ENCODE results near the gene CLDN7.
A peak's percentile ranks its signal among the peaks of the same experiment; 100 is the strongest.

Gene CLDN7, protein sequence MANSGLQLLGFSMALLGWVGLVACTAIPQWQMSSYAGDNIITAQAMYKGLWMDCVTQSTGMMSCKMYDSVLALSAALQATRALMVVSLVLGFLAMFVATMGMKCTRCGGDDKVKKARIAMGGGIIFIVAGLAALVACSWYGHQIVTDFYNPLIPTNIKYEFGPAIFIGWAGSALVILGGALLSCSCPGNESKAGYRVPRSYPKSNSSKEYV

DNA sequence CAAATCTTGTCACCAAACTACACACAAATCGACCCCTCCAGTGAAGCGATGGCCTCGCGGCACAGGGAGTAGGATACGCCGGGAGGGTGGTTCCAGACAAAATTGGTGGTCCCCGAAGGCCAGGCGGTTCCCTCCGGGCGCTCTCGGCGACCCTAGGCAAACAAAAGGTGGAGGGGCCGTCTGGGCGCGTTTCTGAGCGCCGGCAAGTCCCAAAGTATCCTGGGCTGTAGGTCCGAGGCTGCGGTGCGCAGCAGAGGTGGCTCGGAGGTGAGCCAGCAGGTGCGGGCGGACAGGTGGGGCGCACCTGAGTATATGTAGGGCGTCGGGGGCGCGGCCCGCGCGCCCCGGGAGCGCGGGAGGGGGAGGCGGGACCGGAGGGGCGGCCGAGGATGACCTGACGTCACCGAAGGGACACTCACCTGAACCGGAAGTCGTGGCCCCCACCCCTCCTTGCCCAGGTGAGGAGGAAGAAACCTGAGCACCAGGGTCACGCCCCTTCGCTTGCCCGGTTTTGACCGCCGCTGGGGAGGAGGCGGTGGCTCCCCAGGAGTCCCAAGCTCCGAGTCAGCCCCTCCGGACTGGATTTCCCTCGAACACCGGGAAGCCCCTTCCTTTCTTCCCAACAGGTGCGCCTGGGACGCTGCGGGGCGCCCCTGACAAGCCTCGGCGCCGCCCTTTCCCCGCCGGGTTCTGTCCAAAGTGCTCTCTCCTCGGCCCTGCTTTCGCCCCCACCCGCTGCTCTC is at the start of gene CLDN7:
TSS of gene CLDN7 (minus strand) at position 287 of the 743 bp plus-strand sequence. CDS start 435 bp downstream, outside the sequence.
- DNase-seq = no peak

- no peak for DNase-seq
These were observed 48.9 kb upstream of the CLDN7 start for GRCh38 chr17:7311110-7311705.

DNA sequence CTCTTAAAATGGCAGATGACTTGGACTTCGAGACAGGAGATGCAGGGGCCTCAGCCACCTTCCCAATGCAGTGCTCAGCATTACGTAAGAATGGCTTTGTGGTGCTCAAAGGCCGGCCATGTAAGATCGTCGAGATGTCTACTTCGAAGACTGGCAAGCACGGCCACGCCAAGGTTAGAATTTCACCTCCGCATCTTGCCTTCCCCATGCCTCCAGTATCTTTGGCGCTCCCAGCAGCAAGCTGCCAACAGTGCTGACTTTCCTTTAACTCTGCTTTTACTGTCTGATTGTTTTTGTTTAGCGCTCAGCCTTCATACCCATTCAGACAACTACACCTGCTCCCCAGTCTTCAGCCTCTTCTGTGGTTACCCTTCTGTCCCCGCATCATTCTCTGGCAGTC is 47.4 kb upstream of the CLDN7 start:
- DNase-seq = no peak

- peak; percentile 89 for DNase-seq
These were observed 46.6 kb upstream of the CLDN7 start for GRCh38 chr17:7308625-7309433.

DNA sequence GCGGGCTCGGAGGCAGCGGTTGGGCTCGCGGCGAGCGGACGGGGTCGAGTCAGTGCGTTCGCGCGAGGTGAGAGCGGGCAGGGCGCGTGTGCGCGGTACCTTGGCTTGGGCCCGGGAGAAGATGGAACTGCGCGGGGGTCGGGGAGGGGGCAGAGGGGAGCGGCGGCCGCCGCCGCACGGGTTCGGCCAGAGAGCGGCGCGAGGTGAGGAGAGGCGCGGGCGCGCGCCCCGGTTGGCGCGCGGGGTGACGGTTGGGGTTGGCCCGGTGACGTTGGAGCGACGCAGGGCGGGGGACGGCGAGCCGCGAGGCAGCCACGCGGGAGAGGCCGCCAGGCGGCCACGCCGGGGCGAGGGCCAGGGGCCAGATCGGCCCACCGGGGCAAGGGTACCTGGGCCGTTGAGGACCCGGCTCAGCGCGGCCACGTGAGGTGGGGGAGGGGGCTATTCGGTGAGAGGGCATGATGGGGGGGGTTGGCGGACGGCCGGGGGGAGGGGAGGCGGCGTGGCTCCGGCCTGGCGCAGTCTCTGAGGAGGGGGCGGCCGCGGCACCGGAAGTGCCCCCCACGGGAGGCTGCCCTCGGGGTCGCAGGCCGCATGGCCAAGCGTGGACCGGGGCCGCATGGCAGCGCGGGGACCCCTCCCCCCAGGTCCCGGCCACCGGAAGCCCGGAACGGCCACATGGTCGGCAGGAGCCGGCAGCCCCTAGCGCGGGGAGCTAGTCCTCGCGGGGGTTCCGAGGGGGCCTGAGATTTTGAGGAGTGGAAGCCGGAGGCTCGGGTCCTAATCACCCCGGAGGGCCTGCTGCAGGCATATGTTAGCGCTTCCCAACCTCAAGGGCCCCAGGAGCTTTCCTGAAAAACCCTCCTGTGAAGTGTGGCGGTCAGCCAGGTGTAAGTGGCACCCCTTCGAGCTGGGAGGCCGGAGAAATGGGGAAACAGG is 45.7 kb upstream of the CLDN7 start:
- DNase-seq = peak; percentile 56

DNA sequence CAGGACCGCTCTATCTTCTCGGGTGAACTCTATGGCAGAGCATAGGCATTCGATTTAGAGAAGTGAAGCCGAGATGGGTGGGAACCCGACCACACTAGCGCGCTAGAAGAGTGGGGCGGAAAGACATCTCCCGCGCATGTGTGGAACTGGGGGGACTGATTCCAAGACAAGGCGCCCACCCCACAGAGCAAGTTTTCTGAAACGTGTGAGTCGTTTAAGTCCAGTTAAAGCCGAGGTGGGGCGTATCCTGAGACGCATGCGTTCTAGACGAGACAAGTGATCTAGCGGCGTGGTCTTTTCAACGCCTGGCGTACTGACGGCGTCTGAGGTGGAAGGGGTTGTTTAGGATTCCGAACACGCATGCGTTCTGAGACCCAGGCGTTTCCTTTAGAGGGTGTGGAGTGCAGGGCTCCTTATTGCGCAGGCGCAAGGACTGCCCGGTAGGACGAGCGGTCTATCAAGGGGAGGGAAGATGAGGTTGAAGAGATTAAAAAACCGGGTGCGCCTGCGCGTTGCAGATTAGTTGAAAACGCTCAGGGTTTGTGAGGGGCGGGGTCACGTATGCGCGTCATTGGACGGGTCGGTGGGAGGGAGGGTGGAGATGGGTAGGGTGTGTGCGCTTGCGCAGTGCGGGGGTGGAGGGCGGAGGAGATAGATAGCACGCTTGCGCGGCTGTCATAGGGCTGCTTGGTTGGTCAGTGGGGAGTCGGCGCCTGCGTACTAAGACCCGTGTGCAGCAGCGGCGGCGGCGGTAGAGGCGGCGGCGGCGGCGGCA is 44.8 kb upstream of the CLDN7 start, which contains the start of gene EIF5A:
TSS of gene EIF5A (plus strand) at position 718 of the 775 bp plus-strand sequence. CDS start 2,008 bp downstream, outside the sequence.
- DNase-seq = peak; percentile 100

DNA sequence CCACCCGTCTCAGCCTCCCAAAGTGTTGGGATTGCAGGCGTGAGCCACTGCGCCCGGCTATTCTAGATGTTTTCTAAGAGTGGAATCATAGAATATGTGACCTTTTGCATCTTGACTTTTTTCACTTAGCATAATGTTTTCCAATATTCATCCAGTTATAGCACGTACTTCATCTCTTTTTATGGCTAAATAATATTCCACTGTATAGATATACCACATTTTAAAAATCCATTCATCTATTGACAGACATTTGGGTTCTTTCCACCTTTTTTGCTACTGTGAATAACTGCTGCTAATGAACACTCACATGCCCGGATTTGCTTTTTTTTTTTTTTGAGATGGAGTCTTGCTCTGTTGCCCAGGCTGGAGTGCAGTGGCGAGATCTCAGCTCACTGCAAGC is 41.9 kb upstream of the CLDN7 start:
- DNase-seq = no peak

- peak; percentile 68 for DNase-seq
These were observed 34.0 kb upstream of the CLDN7 start for GRCh38 chr17:7296189-7296861.

GRCh38 chr17:7295230-7296180 is 33.2 kb upstream of the CLDN7 start:
- DNase-seq = no peak

GRCh38 chr17:7294614-7295153 is 32.4 kb upstream of the CLDN7 start, which contains the start of gene YBX2:
Gene YBX2 (minus strand): TSS chr17:7294639. CDS start chr17:7294500, 139 bp downstream.
- DNase-seq = peak; percentile 79

DNA sequence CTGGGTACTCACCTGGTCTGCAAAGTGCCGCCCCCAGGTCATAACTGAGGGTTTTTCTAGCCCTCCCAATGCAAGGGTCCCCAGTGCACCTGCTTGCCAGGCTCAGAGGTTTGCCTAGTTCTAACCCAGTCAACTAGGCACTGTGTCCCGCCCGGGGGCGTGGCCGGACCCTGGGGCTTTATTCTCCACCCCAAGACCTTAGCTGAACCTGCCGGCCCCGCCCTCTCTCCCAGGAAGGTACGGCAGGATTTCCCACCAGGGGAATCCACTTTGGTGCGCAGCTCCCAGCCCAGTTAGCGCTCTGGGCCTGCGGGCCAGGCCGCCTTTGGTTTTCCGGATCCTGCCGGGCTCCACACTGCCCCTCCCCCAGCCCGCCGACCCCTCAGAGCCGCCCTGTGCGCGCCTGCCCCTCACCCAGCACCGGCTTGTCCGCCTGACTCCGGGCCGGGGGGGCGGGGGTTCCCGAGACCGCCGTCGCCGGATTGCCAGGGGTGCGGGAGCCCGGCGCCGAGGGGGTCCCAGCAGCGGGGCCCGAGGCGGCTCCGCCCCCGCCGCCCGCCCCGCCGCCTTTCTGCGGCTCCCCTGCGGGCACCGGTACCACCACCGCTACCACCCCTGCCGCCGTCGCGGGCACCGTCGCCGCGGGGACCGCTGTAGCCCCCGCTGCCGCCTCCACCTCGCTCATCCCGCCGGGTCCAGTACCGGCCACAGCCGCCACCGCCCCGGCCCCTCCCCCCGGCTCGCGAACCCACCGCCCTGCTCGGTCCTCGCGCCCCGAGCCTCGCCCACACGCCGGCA is 31.7 kb upstream of the CLDN7 start:
- no peak for DNase-seq

DNA sequence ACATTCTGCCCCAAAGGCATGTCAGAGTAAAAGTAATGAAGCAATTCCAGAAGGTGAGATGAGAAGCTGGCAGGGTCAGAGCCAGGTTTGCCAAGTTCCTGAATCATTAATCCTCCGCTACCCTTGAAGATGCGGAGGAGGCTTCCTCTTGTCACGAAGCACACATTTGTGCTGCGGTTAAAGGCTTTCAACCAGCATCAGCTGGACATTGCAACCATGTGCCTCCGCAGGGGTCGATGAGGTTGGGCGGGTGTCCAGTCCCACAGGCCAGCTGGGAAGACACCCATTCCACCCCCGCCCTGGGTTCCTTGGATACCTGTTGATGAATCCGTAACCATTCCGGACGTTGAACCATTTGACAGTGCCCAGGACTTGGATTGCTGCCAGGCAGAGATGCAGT is 30.9 kb upstream of the CLDN7 start:
- no peak for DNase-seq

- DNase-seq = no peak
These were observed 30.5 kb upstream of the CLDN7 start for GRCh38 chr17:7292729-7293128.

DNA sequence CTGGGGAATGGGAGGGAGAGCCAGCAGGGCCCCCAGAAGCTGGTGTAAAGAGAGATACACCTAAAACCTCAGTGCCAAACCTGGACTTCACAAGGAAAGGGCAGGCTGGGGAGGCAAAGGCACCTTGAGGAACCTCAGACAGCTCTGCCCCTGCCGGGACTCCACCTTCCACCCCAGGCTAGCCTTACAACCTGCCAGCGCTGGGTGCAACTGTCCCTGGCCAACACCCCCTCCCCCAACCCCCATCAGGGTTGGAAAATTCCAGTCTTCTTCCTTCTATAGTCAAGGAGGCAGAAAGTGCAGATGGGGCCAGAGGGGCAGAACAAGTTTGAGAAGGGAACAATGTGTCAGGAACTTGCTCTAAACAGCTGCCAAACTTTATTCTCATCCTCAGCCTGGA is 29.9 kb upstream of the CLDN7 start:
- DNase-seq = no peak

DNA sequence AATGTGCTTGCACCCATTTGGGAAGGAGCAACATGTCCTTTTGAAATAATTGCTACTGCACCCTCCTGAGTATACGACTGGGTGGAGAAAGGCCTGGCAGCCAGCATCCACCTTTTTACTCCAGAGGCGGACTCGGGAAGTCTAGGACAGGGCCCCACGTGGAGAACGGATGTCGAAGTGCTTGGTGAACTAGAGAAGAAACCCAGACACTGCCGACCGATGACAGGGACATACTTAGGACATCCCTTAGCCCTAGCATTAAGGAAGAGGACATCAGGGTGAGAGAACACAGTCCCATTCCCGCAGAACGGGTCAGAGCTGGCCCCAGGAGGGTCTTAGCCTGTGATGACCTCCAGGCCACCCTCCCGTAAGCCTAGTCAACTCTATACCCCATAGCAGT is 28.4 kb upstream of the CLDN7 start:
- DNase-seq = no peak

GRCh38 chr17:7290166-7290565 is 27.9 kb upstream of the CLDN7 start:
- DNase-seq = no peak

GRCh38 chr17:7289256-7290032 is 27.2 kb upstream of the CLDN7 start:
- no peak for DNase-seq

Data from activated naive CD4-positive, alpha-beta T cell treated with Interleukin-2 at 50 U/mL for 16 hours (primary cell).